ENCODE measurements around the gene ALKBH6. TPM values are rescaled to one million over a fixed set of nuclear protein-coding genes. Genes with fewer than 3 reads are reported as not detected.

The ALKBH6 gene
- total and polyA plus RNA-seq, 2 experiments from 2014 or later, result 33.6 to 51.4 TPM

- TF ChIP-seq ZNF462 (CRISPR knock-in tag; IDR thresholded peaks at IDR 0.05) (no peak), ZNF331 (CRISPR knock-in tag; IDR thresholded peaks at IDR 0.05; ENCODE audit: low read depth) (no peak)
These were observed 10.7 kb downstream of the ALKBH6 start (continued) for GRCh38 chr19:36003284-36003683.

GRCh38 chr19:36001605-36002004, 12.4 kb downstream of the ALKBH6 start:
- H3K4me1 Mint-ChIP-seq, result peaks cover 5% of the 10 kb centered on the region; the same call in 2 of the 3 replicates
- no peak overlapping the region for H3K4me2 ChIP-seq
- H3K27me3 ChIP-seq (ENCODE audit: insufficient read depth), result no peaks in the 10 kb centered on the region
- TF ChIP-seq STAT1 (IDR thresholded peaks at IDR 0.05; ENCODE audit: unreplicated experiment) (no peak), REST (IDR thresholded peaks at IDR 0.05; ENCODE audit: unreplicated experiment) (no peak), NANOG (IDR thresholded peaks at IDR 0.05; ENCODE audit: borderline replicate concordance) (no peak), ZNF462 (CRISPR knock-in tag; IDR thresholded peaks at IDR 0.05) (no peak)

More at GRCh38 chr19:36001605-36002004, 12.4 kb downstream of the ALKBH6 start:
- H3K27ac ChIP-seq (ENCODE audit: low read depth), result no peak overlapping the region
- no peak for DNase-seq (ENCODE audit: low spot score)
- H3K79me2 ChIP-seq (replicated peaks; ENCODE audit: insufficient read depth), result peaks cover 3% of the 10 kb centered on the region; the same call in 1 of the 2 replicates
- H3K36me3 Mint-ChIP-seq (ENCODE audit: low read depth), result peaks cover 43% of the 10 kb centered on the region
- H3K9me3 Mint-ChIP-seq, result no peaks in the 10 kb centered on the region; the same call in 2 of the 3 replicates
- peaks cover 11% of the 10 kb centered on the region for H4K20me1 ChIP-seq (replicated peaks; ENCODE audit: insufficient read depth)
- peaks cover 6% of the 10 kb centered on the region; the same call in 1 of the 2 replicates for H3F3A ChIP-seq (replicated peaks; ENCODE audit: low read depth)
- H3K27ac Mint-ChIP-seq, result no peak overlapping the region
- no peaks in the 10 kb centered on the region for H3K9me2 ChIP-seq (ENCODE audit: insufficient read depth)
- no peaks in the 10 kb centered on the region for H3K27me3 Mint-ChIP-seq (ENCODE audit: insufficient read depth, low read depth, poor library complexity)
- no peak overlapping the region for H3K4me3 Mint-ChIP-seq
- no peaks in the 10 kb centered on the region for H3K4me1 ChIP-seq (ENCODE audit: insufficient read depth)
- no peak overlapping the region for H2AFZ ChIP-seq
- no peak overlapping the region for H3K4me3 ChIP-seq
- peaks cover 5% of the 10 kb centered on the region; the same call in 1 of the 2 replicates for H3K36me3 ChIP-seq (ENCODE audit: insufficient read depth)
- no peak for ATAC-seq
